Right ventricle myocardium inferior (tissue), 1 donor: ENCODE data around the gene RCOR1. TPM values are rescaled to one million over a fixed set of nuclear protein-coding genes. Genes with fewer than 3 reads are reported as not detected.
"Not testable (repeated sequence)": the region's sequence is repeated elsewhere in the genome, so short reads cannot be mapped to it uniquely, and the experiment has no call there.

Experiments used
- ATAC-seq: fragments of 200-7000 bp; cut with Tn5 transposase; one replicate; pipeline ENCODE4 v1.9.1; 2020; ENCODE audit warnings: mild to moderate bottlenecking, moderate library complexity
- DNase-seq: peaks from one replicate; pipeline ENCODE4 v3.0.0; 2021; ENCODE audit errors: missing footprints
- intact Hi-C: fragments of 100-400 bp; cut with DNase I; formaldehyde crosslinking; loops from one replicate; pipeline ENCODE4 v1.11.0; 2022
- total RNA-seq: library from RNA; stranded (reverse); fragmentation: NEBNext Ultra II Directional; extraction: Animal tissue kit (Norgen Biotek cat#: 25700); gene quantifications from one replicate; pipeline ENCODE4 v1.2.1, GENCODE V29; 2021
- donor health status: DM: no; HTN: yes; CAD: no; lungs with severe emphysema.

The RCOR1 gene
- total RNA-seq, 1 donor from 2014 or later = 11.9 TPM

GRCh38 chr14:102616799-102617198 is 24.4 kb downstream of the RCOR1 start:
- intact Hi-C loops = no loop called here
- ATAC-seq (no peak), DNase-seq (no peak)

- ATAC-seq, intact Hi-C loops, DNase-seq: not testable (repeated sequence)
These were observed 26.6 kb downstream of the RCOR1 start for GRCh38 chr14:102619012-102619411.

GRCh38 chr14:102620413-102620812 is 28.0 kb downstream of the RCOR1 start:
- intact Hi-C loops = no loop called here
- ATAC-seq (no peak), DNase-seq (no peak)

DNA sequence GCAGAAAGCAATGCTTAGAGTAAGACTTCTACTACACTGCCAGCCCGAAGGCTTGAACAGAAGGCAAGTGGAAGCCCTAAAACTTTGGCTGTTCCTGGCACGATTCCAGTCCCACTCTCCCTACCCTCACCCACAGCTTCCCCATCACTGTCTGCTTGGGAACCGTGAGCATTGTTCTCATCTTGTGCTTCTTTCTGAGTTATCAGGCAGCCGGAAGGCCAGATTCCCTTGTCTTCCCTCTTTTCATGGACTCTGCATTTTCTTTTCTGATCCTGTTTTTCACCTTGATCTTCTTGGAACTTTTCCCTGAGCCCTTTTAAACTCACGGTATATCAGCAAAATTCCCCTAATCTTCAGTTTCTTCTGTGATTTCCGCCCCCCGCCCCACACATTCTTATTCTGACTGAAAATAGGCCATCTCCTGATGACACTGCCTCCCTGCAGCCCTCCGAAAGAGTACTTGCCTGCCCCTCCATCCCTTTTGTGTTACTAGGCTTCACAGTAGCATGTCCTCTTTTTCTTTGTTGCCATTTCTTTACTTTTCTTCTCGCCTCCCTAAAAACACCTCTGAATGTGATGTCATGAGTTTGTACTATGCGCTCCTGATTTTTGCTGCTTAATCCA is 29.9 kb downstream of the RCOR1 start:
- DNase-seq (no peak), ATAC-seq (no peak)
- intact Hi-C loops = no loop called here

GRCh38 chr14:102624666-102625065 is 32.2 kb downstream of the RCOR1 start:
- no peak for ATAC-seq

DNA sequence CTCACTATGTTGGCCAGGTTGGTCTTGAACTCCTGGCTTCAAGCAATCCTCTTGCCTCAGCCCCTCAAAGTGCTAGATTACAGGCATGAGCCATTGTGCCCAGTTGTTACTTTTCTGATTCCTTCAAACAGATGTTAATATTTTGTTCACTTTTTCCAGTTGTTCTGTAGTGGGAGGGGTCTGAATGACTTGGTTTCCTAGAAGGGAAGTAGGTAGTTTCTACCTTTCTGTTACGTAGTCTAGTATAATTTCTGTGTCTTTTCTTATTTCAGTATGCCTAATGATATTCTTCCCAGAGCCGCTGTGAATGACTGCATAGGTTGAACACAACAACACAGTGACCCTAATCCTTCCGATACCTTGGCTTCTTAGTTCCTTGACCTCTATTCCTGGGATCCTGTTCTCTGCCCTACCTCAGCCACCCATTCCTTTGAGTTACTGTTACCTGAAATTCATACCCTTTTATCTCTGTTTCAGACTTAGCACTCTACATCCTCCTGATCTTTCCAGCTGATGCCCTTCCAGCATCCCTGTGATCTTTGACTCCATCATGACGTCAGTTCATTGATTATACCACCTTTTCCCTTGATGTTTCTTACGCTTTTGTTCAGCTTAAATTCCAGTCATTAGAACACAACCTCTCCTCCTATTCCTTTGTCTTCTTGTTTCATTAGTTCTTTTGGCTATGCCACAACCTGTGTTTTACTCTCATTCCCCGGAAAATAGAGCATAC is 33.3 kb downstream of the RCOR1 start:
- DNase-seq (no peak), ATAC-seq (no peak)
- intact Hi-C loops = no loop called here

More at GRCh38 chr14:102624666-102625065, 32.2 kb downstream of the RCOR1 start:
- intact Hi-C loops = no loop called here
- DNase-seq = no peak

DNA sequence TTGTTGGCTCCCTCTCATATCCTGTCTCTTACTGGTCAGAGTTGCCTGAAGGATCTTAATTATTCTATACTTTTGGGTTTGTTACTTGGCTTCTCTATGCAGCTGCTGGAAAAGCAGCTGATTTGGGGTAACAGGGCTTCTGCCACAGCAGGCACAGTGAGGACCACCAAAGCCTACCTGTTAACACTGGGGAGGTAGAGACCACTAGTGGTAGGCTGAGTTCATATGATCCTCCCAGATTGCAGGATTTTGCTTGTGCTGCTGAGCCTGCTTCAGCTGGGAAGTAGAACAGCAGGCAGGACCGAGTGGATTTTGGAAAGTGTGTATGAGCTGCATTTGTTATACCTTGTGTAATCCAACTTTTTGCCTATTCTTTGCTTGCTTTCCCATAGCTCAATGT is 34.1 kb downstream of the RCOR1 start:
- DNase-seq (no peak), ATAC-seq (no peak)
- intact Hi-C loops = no loop called here

GRCh38 chr14:102629011-102629444 is 36.6 kb downstream of the RCOR1 start:
- DNase-seq = no peak
- ATAC-seq = no peak
- intact Hi-C loops = no loop called here

- intact Hi-C loops = no loop called here
- no peak for DNase-seq
- ATAC-seq = no peak
These were observed 37.4 kb downstream of the RCOR1 start for GRCh38 chr14:102629808-102630350.

- DNase-seq (no peak), ATAC-seq (no peak)
- intact Hi-C loops = no loop called here
These were observed 38.0 kb downstream of the RCOR1 start for GRCh38 chr14:102630405-102630804.

DNA sequence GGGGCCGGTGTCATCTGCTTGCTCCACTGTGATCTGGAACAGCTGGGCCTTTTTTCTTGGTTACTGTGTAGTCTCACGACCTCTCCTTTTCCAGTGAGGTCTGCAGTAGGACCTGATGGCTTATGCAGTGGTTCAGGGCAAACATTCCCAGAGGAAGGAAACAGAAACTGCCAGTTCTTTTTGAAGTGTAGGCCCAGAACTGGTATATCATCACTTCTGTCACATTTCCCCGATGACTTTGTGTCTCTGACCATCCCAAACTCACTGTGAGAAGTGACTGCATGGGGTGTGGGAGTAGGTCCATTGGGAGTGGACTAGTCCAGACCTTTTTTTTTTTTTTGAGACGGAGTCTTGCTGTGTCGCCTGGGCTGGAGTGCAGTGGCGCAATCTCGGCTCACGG is 38.4 kb downstream of the RCOR1 start:
- intact Hi-C loops = no loop called here
- ATAC-seq (no peak), DNase-seq (no peak)

- no peak for DNase-seq
- intact Hi-C loops = no loop called here
- ATAC-seq = no peak
These were observed 41.6 kb downstream of the RCOR1 start for GRCh38 chr14:102633906-102634595.

- intact Hi-C loops, DNase-seq, ATAC-seq: not testable (repeated sequence)
These were observed 47.2 kb downstream of the RCOR1 start for GRCh38 chr14:102639611-102640010.

GRCh38 chr14:102644523-102644922 is 52.1 kb downstream of the RCOR1 start:
- intact Hi-C loops = no loop called here

DNA sequence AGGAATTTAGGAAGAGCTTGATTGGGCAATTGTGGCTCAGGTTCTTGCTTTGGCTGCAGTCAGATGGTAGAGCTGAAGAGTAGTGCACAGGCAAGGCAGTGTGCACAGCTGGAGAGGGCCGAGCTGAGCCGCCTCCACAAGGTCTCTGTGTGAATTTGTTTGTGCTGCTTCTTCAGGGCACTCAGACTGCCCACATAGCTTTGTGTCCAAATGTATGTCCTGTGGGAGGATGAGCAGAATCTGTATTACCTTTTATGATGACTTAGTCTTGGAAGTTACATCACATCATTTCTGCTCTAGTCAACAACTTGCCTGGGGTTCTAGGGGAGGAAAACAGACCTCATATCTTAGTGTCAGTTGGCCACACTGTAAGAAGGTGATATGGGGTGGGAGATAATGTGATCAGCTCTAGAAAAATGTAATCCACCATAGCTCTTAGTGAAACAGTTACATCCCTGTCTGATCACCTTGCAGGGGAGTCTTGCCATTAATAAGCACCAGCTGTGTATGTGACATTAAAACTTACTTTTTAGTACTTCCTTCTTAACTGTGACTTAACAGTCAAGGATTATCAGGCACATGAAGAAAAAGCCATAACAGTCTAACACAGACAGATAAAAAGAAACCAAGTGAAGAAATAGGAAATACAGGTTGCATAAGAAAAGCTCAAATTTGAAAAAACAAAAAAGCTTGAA is 53.4 kb downstream of the RCOR1 start:
- intact Hi-C loops = no loop called here
- ATAC-seq = no peak
- DNase-seq = no peak

More at GRCh38 chr14:102644523-102644922, 52.1 kb downstream of the RCOR1 start:
- DNase-seq (no peak), ATAC-seq (no peak)

DNA sequence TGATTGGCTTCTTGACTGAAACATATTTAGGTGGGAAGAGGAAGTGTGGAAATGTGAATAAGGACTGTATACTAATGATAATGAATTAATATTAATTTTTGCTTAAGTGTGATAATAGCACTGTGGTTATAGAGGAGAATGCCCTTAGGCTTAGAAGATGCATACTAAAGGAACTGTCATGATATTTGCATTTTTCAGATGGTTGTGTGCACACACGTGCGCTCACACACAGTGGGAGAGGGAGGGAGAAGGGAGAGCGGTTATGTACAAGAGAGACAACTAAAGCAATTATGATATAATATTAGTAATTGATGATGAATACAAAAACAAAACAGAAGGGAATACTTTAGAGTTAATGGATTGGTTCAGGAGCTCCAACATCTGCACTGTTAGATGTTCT is 54.2 kb downstream of the RCOR1 start:
- intact Hi-C loops = no loop called here
- ATAC-seq (no peak), DNase-seq (no peak)

- ATAC-seq (no peak), DNase-seq (no peak)
- intact Hi-C loops = no loop called here
These were observed 59.7 kb downstream of the RCOR1 start for GRCh38 chr14:102652194-102652593.

GRCh38 chr14:102654298-102654697 is 61.8 kb downstream of the RCOR1 start:
- ATAC-seq = no peak
- DNase-seq = no peak
- intact Hi-C loops = no loop called here

GRCh38 chr14:102655137-102655536 is 62.7 kb downstream of the RCOR1 start:
- DNase-seq (no peak), ATAC-seq (no peak)
- intact Hi-C loops = no loop called here
